DMS153 (cell line): Measurements from ENCODE around the gene NTMT1.

Experiments used
- DNase-seq: peaks from one replicate; lab custom pipeline; 2025; lab: John Stamatoyannopoulos, UW

The NTMT1 gene

GRCh38 chr9:129597355-129598088 is 28.4 kb upstream of the NTMT1 start:
- no peak for DNase-seq

- no peak for DNase-seq
Observed at GRCh38 chr9:129598089-129598596, 27.8 kb upstream of the NTMT1 start.

- no peak for DNase-seq
Observed at GRCh38 chr9:129601082-129601674, 24.8 kb upstream of the NTMT1 start.

GRCh38 chr9:129602598-129603415 is 23.2 kb upstream of the NTMT1 start:
- DNase-seq, result no peak

GRCh38 chr9:129604056-129604765 is 21.8 kb upstream of the NTMT1 start:
- DNase-seq, result no peak

- no peak for DNase-seq
Observed at GRCh38 chr9:129604766-129605163, 21.2 kb upstream of the NTMT1 start.

- DNase-seq, result no peak
Observed at GRCh38 chr9:129606161-129607026, 19.6 kb upstream of the NTMT1 start.

GRCh38 chr9:129607027-129607387 is 19.0 kb upstream of the NTMT1 start:
- DNase-seq, result no peak

GRCh38 chr9:129608561-129609481 is 17.1 kb upstream of the NTMT1 start:
- DNase-seq, result no peak

GRCh38 chr9:129609486-129610212 is 16.3 kb upstream of the NTMT1 start:
- no peak for DNase-seq

- no peak for DNase-seq
Observed at GRCh38 chr9:129610213-129610472, 15.8 kb upstream of the NTMT1 start.

GRCh38 chr9:129610473-129611306 is 15.3 kb upstream of the NTMT1 start:
- no peak for DNase-seq

- no peak for DNase-seq
Observed at GRCh38 chr9:129611307-129611800, 14.6 kb upstream of the NTMT1 start.

- DNase-seq, result no peak
Observed at GRCh38 chr9:129612123-129612522, 13.8 kb upstream of the NTMT1 start.

- DNase-seq, result no peak
Observed at GRCh38 chr9:129612815-129613519, 13.0 kb upstream of the NTMT1 start.

GRCh38 chr9:129613520-129614175 is 12.3 kb upstream of the NTMT1 start:
- DNase-seq, result no peak

- DNase-seq, result no peak
Observed at GRCh38 chr9:129614932-129615331, 11.0 kb upstream of the NTMT1 start.
